Neural crest cell (in vitro differentiated cells): ENCODE data around the gene KIAA0586. TPM values are rescaled to one million over a fixed set of nuclear protein-coding genes. Genes with fewer than 3 reads are reported as not detected.

Experiments
- DNase-seq: peaks from one replicate; pipeline ENCODE4 v3.0.0; 2021; ENCODE audit warnings: low read depth, mixed read lengths, low spot score
- H3K27ac Mint-ChIP-seq: one replicate; pipeline ENCODE4 v1.8.0; 2021; ENCODE audit warnings: mild to moderate bottlenecking, mixed read lengths; ENCODE audit not compliant: unreplicated experiment
- H3K27me3 Mint-ChIP-seq: 2 replicates; pipeline ENCODE4 v1.8.0; 2021; ENCODE audit warnings: low read depth, mild to moderate bottlenecking, mixed read lengths
- H3K36me3 Mint-ChIP-seq: 2 replicates; pipeline ENCODE4 v1.8.0; 2021; ENCODE audit warnings: low read depth, mild to moderate bottlenecking, mixed read lengths
- H3K4me1 Mint-ChIP-seq: 2 replicates; pipeline ENCODE4 v1.8.0; 2021; ENCODE audit warnings: mixed read lengths
- H3K4me3 Mint-ChIP-seq: one replicate; pipeline ENCODE4 v1.8.0; 2021; ENCODE audit warnings: mild to moderate bottlenecking, mixed read lengths
- H3K9me3 Mint-ChIP-seq: 2 replicates; pipeline ENCODE4 v1.8.0; 2021; ENCODE audit warnings: mixed read lengths
- CTCF ChIP-seq: fragments of 200-600 bp; sonication (generic); conservative IDR thresholded peaks from 2 replicates; pipeline ENCODE4 v1.5.0; 2021; ENCODE audit warnings: antibody characterized with exemption, mild to moderate bottlenecking
- long read RNA-seq: library from polyadenylated mRNA; unstranded; transcript quantifications from one replicate; pipeline ENCODE4 v2.0.0, GENCODE V29; 2020
- total RNA-seq: library from RNA; stranded (reverse); gene quantifications from 2 replicates; pipeline ENCODE4 v1.2.1, GENCODE V29; 2021

KIAA0586 gene
- total RNA-seq: 41.1 and 42.4 TPM in 2 replicates
- long read RNA-seq, partial matches to known transcripts: 99 of 116 reads
- long read RNA-seq, other reads (novel, unspliced or antisense): 17 of 116 reads

DNA sequence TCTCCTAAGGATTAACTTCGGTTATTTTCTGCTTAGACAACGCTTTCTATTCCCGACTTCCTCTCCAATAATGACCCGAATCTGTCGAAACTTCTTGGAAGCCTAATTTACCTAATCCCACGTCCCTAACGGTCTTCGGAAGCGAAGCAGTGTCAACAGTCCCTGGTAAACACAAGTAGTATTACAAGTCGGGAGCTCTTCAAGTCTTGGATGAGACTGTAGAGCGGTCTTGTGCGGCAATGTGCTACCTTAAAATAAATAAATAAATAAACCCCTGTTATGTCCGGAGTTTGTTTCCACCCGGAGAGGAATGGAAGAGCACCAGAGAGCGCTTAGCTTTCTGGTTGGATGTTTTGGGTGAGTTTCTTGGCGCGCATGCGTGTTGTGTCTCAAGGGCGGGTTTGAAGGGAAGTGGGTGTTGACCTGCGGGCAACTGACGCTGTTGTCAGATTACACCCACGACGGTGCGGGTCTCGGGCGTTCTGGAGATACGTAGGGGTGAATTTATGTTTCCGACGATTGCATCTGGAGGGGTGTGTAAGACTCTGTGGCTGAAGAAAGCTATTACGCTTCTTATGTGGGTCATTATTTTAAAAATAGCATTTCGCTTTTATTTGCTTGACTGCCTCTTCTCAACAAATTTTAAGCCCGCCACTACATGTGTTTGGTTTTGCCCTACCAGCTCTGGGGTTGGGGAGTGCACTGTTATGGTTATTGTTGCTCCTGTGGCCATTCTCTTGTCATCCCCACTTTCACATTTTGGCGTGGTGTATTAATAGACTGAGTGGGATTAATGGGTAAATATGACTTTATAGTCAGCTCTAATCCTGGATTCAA is at the start of gene KIAA0586, which contains the start of gene TIMM9:
KIAA0586 (plus strand) TSS at position 439 of the 837 bp plus-strand sequence. CDS start 546 bp downstream, outside the sequence.
TIMM9 (minus strand) TSS at position 251 of the 837 bp plus-strand sequence. CDS start 15,586 bp downstream, outside the sequence.
- Mint-ChIP-seq H3K4me1 (peaks cover 34% of the 10 kb centered on the region), H3K4me3 (peak within 1 kb of the TSS; percentile 94), H3K27me3 (no peaks in the 10 kb centered on the region), H3K36me3 (no peaks in the 10 kb centered on the region), H3K27ac (peak within 1 kb of the TSS; percentile 98), H3K9me3 (no peaks in the 10 kb centered on the region)
- DNase-seq: peak; percentile 86
- no peak for TF ChIP-seq CTCF

- DNase-seq: no peak
- Mint-ChIP-seq H3K9me3 (peaks cover 3% of the 10 kb centered on the region), H3K4me3 (no peak overlapping the region), H3K4me1 (peaks cover 4% of the 10 kb centered on the region), H3K36me3 (peaks cover 3% of the 10 kb centered on the region), H3K27me3 (no peaks in the 10 kb centered on the region), H3K27ac (no peak overlapping the region)
- TF ChIP-seq CTCF: no peak
These were observed 36.7 kb upstream of the KIAA0586 start for GRCh38 chr14:58390830-58391229.

DNA sequence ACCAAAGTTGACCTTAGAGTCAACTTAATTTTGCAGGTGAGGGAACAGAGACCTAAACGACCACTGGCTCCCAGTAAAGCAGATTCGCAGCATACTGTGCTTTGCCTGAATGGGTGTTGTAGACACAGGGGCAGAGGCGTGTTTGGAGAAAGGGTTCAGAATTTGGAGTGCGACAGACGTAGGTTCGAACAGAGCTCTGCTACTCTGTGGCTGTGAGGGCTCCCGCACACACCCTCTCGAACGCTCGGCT is 32.0 kb upstream of the KIAA0586 start:
- Mint-ChIP-seq H3K9me3 (no peaks in the 10 kb centered on the region), H3K4me1 (peaks cover 22% of the 10 kb centered on the region), H3K36me3 (peaks cover 3% of the 10 kb centered on the region), H3K27ac (no peak overlapping the region), H3K27me3 (no peaks in the 10 kb centered on the region), H3K4me3 (peak overlapping the region; percentile 69)
- no peak for TF ChIP-seq CTCF
- no peak for DNase-seq

DNA sequence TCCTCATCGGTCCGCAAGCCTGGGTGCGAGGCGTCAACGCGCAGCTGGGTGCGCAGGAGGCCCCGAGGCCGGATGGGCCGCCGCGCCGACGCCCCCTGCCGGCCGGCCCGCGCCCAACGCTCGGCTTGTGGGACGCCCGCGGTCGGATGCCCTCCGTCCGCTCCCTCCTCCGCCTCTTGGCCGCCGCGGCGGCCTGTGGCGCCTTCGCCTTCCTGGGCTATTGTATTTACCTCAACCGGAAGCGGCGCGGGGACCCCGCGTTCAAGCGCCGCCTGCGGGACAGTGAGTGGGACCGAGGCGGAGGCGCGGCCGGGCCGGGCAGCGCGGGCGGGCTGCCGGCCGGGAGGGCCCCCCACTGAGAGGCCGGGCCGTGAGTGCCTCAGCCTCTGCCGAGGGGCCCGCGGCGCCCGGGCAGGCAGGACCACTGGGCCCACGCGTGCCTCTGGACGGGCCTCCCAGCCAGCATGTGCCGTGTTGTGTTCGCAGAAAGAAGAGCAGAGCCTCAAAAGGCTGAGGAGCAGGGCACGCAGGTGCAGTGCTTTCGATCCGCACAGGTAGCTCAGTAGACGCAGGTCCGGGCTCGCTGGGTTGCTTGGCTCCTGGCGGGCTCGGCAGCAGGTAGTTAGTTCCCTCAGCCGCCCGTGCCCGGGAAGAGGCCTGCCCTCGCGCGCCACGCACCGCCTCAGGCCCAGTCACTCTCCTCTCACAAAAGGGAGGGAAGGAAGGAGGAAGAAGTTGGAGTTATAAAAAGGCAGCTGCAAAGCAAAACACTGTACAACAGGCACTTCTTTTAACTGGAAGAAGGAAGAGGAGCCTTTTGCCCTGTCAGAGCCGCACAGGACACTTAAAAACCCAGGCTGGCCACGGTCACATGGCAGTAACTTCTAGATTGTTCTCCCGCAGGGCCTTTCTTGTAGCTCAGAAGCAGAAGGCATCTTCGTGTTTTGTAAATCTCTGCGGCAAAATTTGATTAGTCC is 31.4 kb upstream of the KIAA0586 start, which contains the start of gene TOMM20L:
TOMM20L (plus strand) TSS at position 119 of the 977 bp plus-strand sequence; CDS start at position 147, 28 bp downstream.
- Mint-ChIP-seq H3K36me3 (peaks cover 7% of the 10 kb centered on the region), H3K4me3 (peak within 1 kb of the TSS; percentile 84), H3K9me3 (no peaks in the 10 kb centered on the region), H3K27ac (peak within 1 kb of the TSS; percentile 91), H3K4me1 (peaks cover 22% of the 10 kb centered on the region), H3K27me3 (no peaks in the 10 kb centered on the region)
- peak; percentile 91 for TF ChIP-seq CTCF
- DNase-seq: peak; percentile 72

GRCh38 chr14:58397156-58397555 is 30.4 kb upstream of the KIAA0586 start:
- H3K4me1 Mint-ChIP-seq: peaks cover 22% of the 10 kb centered on the region
- peaks cover 7% of the 10 kb centered on the region for H3K36me3 Mint-ChIP-seq
- H3K9me3 Mint-ChIP-seq: no peaks in the 10 kb centered on the region
- H3K27me3 Mint-ChIP-seq: no peaks in the 10 kb centered on the region
- TF ChIP-seq CTCF: no peak
- no peak for DNase-seq
- peak overlapping the region; percentile 35 for H3K4me3 Mint-ChIP-seq
- no peak overlapping the region for H3K27ac Mint-ChIP-seq
